B cell (primary cell): ENCODE measurements around the gene RAI1. TPM values are rescaled to one million over a fixed set of nuclear protein-coding genes. Genes with fewer than 3 reads are reported as not detected.

Source experiments
- ATAC-seq: fragments of 200-7000 bp; cut with Tn5 transposase; one replicate; pipeline ENCODE4 v1.10.0; 2021; ENCODE audit warnings: low read depth, mild to moderate bottlenecking, moderate number of reproducible peaks, moderate library complexity
- CTCF ChIA-PET: fragments of 350-600 bp; sonication (Branson Sonifier 250); formaldehyde crosslinking; loops from one replicate; lab custom pipeline; 2021; ENCODE audit warnings: antibody characterized with exemption, inconsistent platforms; lab: Charles Lee
- POLR2A ChIA-PET: fragments of 350-600 bp; sonication (Branson Sonifier 250); formaldehyde crosslinking; loops from one replicate; lab custom pipeline; 2021; ENCODE audit warnings: antibody characterized with exemption; lab: Charles Lee
- DNase-seq: peaks from one replicate; pipeline ENCODE4 v3.0.0; 2013
- H2AFZ ChIP-seq: 2 replicates; pipeline ENCODE4 v1.6.1; 2012; ENCODE audit warnings: mild to moderate bottlenecking, low read depth, low read length; ENCODE audit not compliant: insufficient read depth, poor library complexity, severe bottlenecking
- H3K27ac ChIP-seq, 2 donors: 1 replicate in 1 of 2; 2 replicates in 1 of 2; pipeline ENCODE4 v1.5.1; 2012 to 2013; ENCODE audit warnings: low read length in 2 of 2, mild to moderate bottlenecking in 2 of 2, moderate library complexity in 1 of 2
- H3K27me3 ChIP-seq, 4 experiments: fragments of 200-600 bp in 1 of 4; sonication (generic) in 1 of 4; replicated peaks in 1 of 4; 1 replicate in 2 of 4; 2 replicates in 2 of 4; pipeline versions ENCODE4 v1.6.1 to v1.7.0; 2013 to 2016; ENCODE audit warnings: low read length in 3 of 4, mild to moderate bottlenecking in 2 of 4, mixed read lengths in 1 of 4, moderate library complexity in 1 of 4; ENCODE audit not compliant: insufficient read depth in 4 of 4, control insufficient read depth in 3 of 4; ENCODE audit errors: control extremely low read depth in 1 of 4
- H3K36me3 ChIP-seq, 2 experiments: replicated peaks in 1 of 2; 1 replicate in 1 of 2; 2 replicates in 1 of 2; pipeline versions ENCODE4 v1.6.1 to v1.7.1; 2013; ENCODE audit warnings: low read length in 1 of 2; ENCODE audit not compliant: insufficient read depth in 2 of 2, control insufficient read depth in 1 of 2; ENCODE audit errors: control extremely low read depth in 1 of 2, extremely low read depth in 1 of 2
- H3K4me1 ChIP-seq, 2 donors: fragments of 200-600 bp in 1 of 2; sonication (generic) in 1 of 2; 1 replicate in 1 of 2; 2 replicates in 1 of 2; pipeline versions ENCODE4 v1.5.1 to v1.6.1; 2013 to 2017; ENCODE audit warnings: low read length in 2 of 2; ENCODE audit not compliant: control insufficient read depth in 2 of 2, insufficient read depth in 2 of 2
- H3K4me2 ChIP-seq: replicated peaks from 2 replicates; pipeline ENCODE3; 2012; ENCODE audit warnings: mild to moderate bottlenecking, low read depth, low read length; ENCODE audit not compliant: poor library complexity, severe bottlenecking
- H3K4me3 ChIP-seq, 5 experiments: fragments of 200-600 bp in 1 of 5; sonication (generic) in 1 of 5; 1 replicate in 3 of 5; 2 replicates in 2 of 5; pipeline versions ENCODE4 v1.5.1 to v1.7.0; 2011 to 2016; ENCODE audit warnings: low read length in 4 of 5, mild to moderate bottlenecking in 4 of 5, low read depth in 2 of 5, control low read depth in 1 of 5, moderate library complexity in 1 of 5; ENCODE audit not compliant: insufficient read depth in 1 of 5; ENCODE audit errors: control extremely low read depth in 1 of 5, extremely low read depth in 1 of 5
- H3K79me2 ChIP-seq: fragments of 200-600 bp; sonication (generic); one replicate; pipeline ENCODE4 v1.6.0; 2016; ENCODE audit warnings: low read length; ENCODE audit not compliant: control insufficient read depth, insufficient read depth
- H3K9ac ChIP-seq: fragments of 200-600 bp; sonication (generic); 2 replicates; pipeline ENCODE4 v1.6.1; 2017; ENCODE audit warnings: mild to moderate bottlenecking, low read length, moderate library complexity
- H3K9me3 ChIP-seq, 3 donors: one replicate each; pipeline versions ENCODE4 v1.6.1 to v1.7.1; 2013; ENCODE audit warnings: low read length in 2 of 3; ENCODE audit not compliant: control insufficient read depth in 2 of 3, insufficient read depth in 1 of 3; ENCODE audit errors: control extremely low read depth in 1 of 3
- H4K20me1 ChIP-seq: 2 replicates; pipeline ENCODE4 v1.6.0; 2012; ENCODE audit warnings: mild to moderate bottlenecking, low read length; ENCODE audit not compliant: insufficient read depth, control insufficient read depth, poor library complexity, severe bottlenecking
- H3K27ac Mint-ChIP-seq: one replicate; pipeline ENCODE4 v1.8.0; 2021; ENCODE audit warnings: mixed read lengths
- H3K27me3 Mint-ChIP-seq: one replicate; pipeline ENCODE4 v1.8.0; 2021; ENCODE audit warnings: mixed read lengths
- H3K4me1 Mint-ChIP-seq: one replicate; pipeline ENCODE4 v1.8.0; 2021; ENCODE audit warnings: mixed read lengths
- H3K4me3 Mint-ChIP-seq: one replicate; pipeline ENCODE4 v1.8.0; 2021; ENCODE audit warnings: mixed read lengths
- H3K9me3 Mint-ChIP-seq: one replicate; pipeline ENCODE4 v1.8.0; 2022; ENCODE audit warnings: mixed read lengths; ENCODE audit not compliant: insufficient read depth
- CTCF ChIP-seq: fragments of 200-600 bp; IDR thresholded peaks from one replicate; pipeline ENCODE4 v1.8.0; 2022; ENCODE audit warnings: antibody characterized with exemption, mild to moderate bottlenecking
- EZH2 ChIP-seq: IDR thresholded peaks from 2 replicates; pipeline ENCODE4 v1.6.1; 2012; ENCODE audit warnings: borderline replicate concordance, low read depth, mild to moderate bottlenecking, moderate library complexity, low read length; ENCODE audit not compliant: insufficient read depth, poor library complexity, severe bottlenecking
- WGBS: methylation state at CpG from one replicate; pipeline ENCODE4 v1.1.5; 2013; ENCODE audit warnings: missing lambda C conversion rate; ENCODE audit not compliant: insufficient coverage; 5-methylcytosine and 5-hydroxymethylcytosine counted together
- intact Hi-C: fragments of 100-400 bp; cut with micrococcal nuclease; formaldehyde crosslinking; loops from one replicate; pipeline ENCODE4 v1.10.0; 2022
- polyA plus RNA-seq: library from polyadenylated mRNA; depleted of rRNA; stranded (reverse); fragments of >200 nt; gene quantifications from 2 replicates; pipeline ENCODE4 v1.2.3, GENCODE V29; 2012
- total RNA-seq, 2 donors: library from RNA; stranded (reverse); fragments of 120-200 nt in 1 of 2; gene quantifications; 1 replicate in 1 of 2; 2 replicates in 1 of 2; pipeline versions ENCODE4 v1.2.3 to v1.2.4, GENCODE V29; 2013 to 2022

RAI1 gene
- total and polyA plus RNA-seq, 2 donors (not counting 1 experiment from before 2014, with no cell fraction given) = 4.7 to 34.0 TPM

GRCh38 chr17:17671369-17672129, 9.7 kb upstream of the RAI1 start:
- H3K9me3 Mint-ChIP-seq = no peaks in the 10 kb centered on the region
- H3K27ac ChIP-seq = no peak overlapping the region
- intact Hi-C loops = no loop called here
- H3K4me2 ChIP-seq = no peak overlapping the region
- ChIA-PET POLR2A (interaction anchor here (1.0 kb wide), 1 partner anchor 11 kb away, joined by 3 read pairs; no protein-coding TSS in a partner anchor), CTCF (no interaction called here)
- peaks cover 7 to 17% of the 10 kb centered on the region in 2 donors for H3K4me1 ChIP-seq
- no peaks in the 10 kb centered on the region for H3K79me2 ChIP-seq
- TF ChIP-seq CTCF (no peak), EZH2 (no peak)
- H3K4me3 ChIP-seq = no peak overlapping the region
- DNase-seq = no peak
- no peak overlapping the region for H3K9ac ChIP-seq
- no peaks in the 10 kb centered on the region for H3K27me3 Mint-ChIP-seq
- no peak overlapping the region for H2AFZ ChIP-seq
- WGBS = 87% methylated on average over 8 of the region's 10 CpGs
- no peak for ATAC-seq
- H3K4me3 Mint-ChIP-seq = no peak overlapping the region
- peaks cover 26% of the 10 kb centered on the region for H3K4me1 Mint-ChIP-seq
- no peak overlapping the region for H3K27ac Mint-ChIP-seq
- no peaks in the 10 kb centered on the region for H3K36me3 ChIP-seq
- H3K27me3 ChIP-seq = no peaks in the 10 kb centered on the region
- H3K9me3 ChIP-seq = no peaks in the 10 kb centered on the region
- H4K20me1 ChIP-seq = no peaks in the 10 kb centered on the region
